ENCODE results near the gene COBL.

DNA sequence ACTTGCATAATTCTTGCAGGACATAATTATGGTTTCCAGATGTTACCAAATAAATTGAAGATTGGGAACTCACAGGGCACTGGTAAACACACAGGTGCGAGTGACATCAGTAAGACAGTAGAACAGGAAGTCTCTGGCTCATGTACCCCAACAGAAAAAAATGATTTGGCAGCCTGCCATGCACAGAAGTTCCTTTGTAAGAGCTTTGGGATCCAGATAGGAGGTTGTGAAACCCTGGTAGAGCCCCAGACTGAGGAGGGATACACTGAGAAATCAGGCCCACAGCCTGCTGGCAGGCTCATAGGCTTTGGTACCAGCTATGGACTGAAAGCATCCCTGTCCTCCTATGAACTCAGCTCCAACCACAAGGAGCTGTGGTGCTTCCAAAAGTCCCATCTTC, 118.0 kb downstream of the COBL start:
- TF ChIP-seq POLR2A (IDR thresholded peaks at IDR 0.05; ENCODE audit: low read depth, low read length) (no peak), CTCF (conservative IDR thresholded peaks at IDR 0.05; ENCODE audit: low read depth, low read length) (no peak), MAFK (IDR thresholded peaks at IDR 0.05; ENCODE audit: low read depth, low read length) (no peak), CEBPB (IDR thresholded peaks at IDR 0.05; ENCODE audit: low read depth, low read length) (no peak), FOS (IDR thresholded peaks at IDR 0.05; ENCODE audit: low read depth, low read length) (no peak), CHD1 (IDR thresholded peaks at IDR 0.05; ENCODE audit: low read depth, low read length) (no peak), RCOR1 (IDR thresholded peaks at IDR 0.05; ENCODE audit: insufficient replicate concordance, low read length) (no peak), RAD21 (IDR thresholded peaks at IDR 0.05; ENCODE audit: low read length) (no peak), SMC3 (IDR thresholded peaks at IDR 0.05; ENCODE audit: low read depth, low read length) (no peak)

All from IMR-90 (cell line).